Gastroesophageal sphincter (tissue), 4 donors: Measurements from ENCODE around the gene MYO3B. TPM values are rescaled to one million over a fixed set of nuclear protein-coding genes. Genes with fewer than 3 reads are reported as not detected.

Source experiments
- ATAC-seq: fragments of 150-250 bp; one replicate; pipeline ENCODE4 v1.9.1; 2016; ENCODE audit warnings: mild to moderate bottlenecking, moderate library complexity
- H3K27ac ChIP-seq, 4 donors: fragments of 200-600 bp; sonication (generic) in 3 of 4; 1 replicate in 3 of 4; 2 replicates in 1 of 4; pipeline ENCODE4 v1.5.1; 2016 to 2019
- H3K27me3 ChIP-seq: fragments of 200-600 bp; sonication (generic); one replicate; pipeline ENCODE4 v1.5.1; 2019
- H3K36me3 ChIP-seq, 2 donors: fragments of 200-600 bp; sonication (generic); one replicate each; pipeline ENCODE4 v1.5.1; 2019; ENCODE audit warnings: control low read depth in 1 of 2
- H3K4me1 ChIP-seq, 3 donors: fragments of 200-600 bp; sonication (generic); 1 replicate in 2 of 3; 2 replicates in 1 of 3; pipeline ENCODE4 v1.5.1; 2016 to 2019; ENCODE audit warnings: control low read depth in 2 of 3
- H3K4me3 ChIP-seq, 2 donors: fragments of 200-600 bp; sonication (generic); one replicate each; pipeline ENCODE4 v1.5.1; 2019; ENCODE audit warnings: mild to moderate bottlenecking in 1 of 2, moderate library complexity in 1 of 2
- H3K9me3 ChIP-seq, 3 donors: fragments of 200-600 bp; sonication (generic); one replicate each; pipeline ENCODE4 v1.5.1; 2017 to 2019; ENCODE audit warnings: control low read depth in 2 of 3
- EP300 ChIP-seq: sonication (generic); formaldehyde crosslinking; IDR thresholded peaks from one replicate; pipeline ENCODE4 v1.6.1; 2017; ENCODE audit warnings: antibody characterized with exemption, mild to moderate bottlenecking
- POLR2A ChIP-seq, 2 donors: fragments of 450-650 bp; IDR thresholded peaks; one replicate each; pipeline ENCODE4 v1.6.1; 2017; ENCODE audit warnings: antibody characterized with exemption in 2 of 2, mild to moderate bottlenecking in 2 of 2, moderate library complexity in 1 of 2
- POLR2AphosphoS5 ChIP-seq: sonication (generic); formaldehyde crosslinking; IDR thresholded peaks from one replicate; pipeline ENCODE4 v1.6.1; 2017; ENCODE audit warnings: antibody characterized with exemption
- WGBS, 2 donors: methylation state at CpG; one replicate each; pipeline ENCODE4 v1.1.5; 2018; ENCODE audit warnings: low coverage in 1 of 2; 5-methylcytosine and 5-hydroxymethylcytosine counted together
- total RNA-seq, 4 donors: library from RNA; depleted of rRNA; stranded (reverse); fragments of >200 nt; gene quantifications; one replicate each; pipeline ENCODE4 v1.1.0, GENCODE V29; 2016
- TF ChIP-seq, protein P1 (sequence below), 4 experiments: fragments of 200-600 bp in 2 of 4; fragments of 450-650 bp in 2 of 4; sonication (generic) in 1 of 4; IDR thresholded peaks; one replicate each; pipeline ENCODE4 v1.5.1; 2017 to 2019; ENCODE audit warnings: antibody characterized with exemption in 4 of 4, mild to moderate bottlenecking in 2 of 4, moderate library complexity in 2 of 4

Gene MYO3B
- total RNA-seq, 4 donors from 2014 or later = not detected

DNA sequence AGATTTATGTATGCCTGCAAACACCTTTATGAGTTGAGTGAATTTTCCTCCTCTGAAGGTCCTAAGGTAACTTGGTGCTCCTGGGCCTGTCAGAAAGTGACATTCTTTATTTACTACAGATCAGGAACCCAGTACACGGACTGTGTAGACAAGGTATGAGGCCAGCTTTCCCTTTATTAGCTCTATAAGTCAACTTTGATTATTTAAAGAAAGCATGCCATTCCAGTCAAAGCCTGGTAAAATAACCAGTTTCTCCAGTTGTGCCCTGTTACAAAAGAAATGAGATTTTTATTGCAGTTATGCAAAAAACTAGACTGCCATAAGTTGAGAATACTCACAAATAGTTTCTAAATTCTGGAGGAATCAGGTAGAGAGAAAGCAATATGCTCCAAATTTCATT, 271.1 kb downstream of the MYO3B start:
- no peak for ATAC-seq
- no peak overlapping the region for H3K27ac ChIP-seq
- no peak for TF ChIP-seq POLR2AphosphoS5
- TF ChIP-seq, protein P1, sequence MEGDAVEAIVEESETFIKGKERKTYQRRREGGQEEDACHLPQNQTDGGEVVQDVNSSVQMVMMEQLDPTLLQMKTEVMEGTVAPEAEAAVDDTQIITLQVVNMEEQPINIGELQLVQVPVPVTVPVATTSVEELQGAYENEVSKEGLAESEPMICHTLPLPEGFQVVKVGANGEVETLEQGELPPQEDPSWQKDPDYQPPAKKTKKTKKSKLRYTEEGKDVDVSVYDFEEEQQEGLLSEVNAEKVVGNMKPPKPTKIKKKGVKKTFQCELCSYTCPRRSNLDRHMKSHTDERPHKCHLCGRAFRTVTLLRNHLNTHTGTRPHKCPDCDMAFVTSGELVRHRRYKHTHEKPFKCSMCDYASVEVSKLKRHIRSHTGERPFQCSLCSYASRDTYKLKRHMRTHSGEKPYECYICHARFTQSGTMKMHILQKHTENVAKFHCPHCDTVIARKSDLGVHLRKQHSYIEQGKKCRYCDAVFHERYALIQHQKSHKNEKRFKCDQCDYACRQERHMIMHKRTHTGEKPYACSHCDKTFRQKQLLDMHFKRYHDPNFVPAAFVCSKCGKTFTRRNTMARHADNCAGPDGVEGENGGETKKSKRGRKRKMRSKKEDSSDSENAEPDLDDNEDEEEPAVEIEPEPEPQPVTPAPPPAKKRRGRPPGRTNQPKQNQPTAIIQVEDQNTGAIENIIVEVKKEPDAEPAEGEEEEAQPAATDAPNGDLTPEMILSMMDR (IDR thresholded peaks at IDR 0.05) = no peak
- no peak for TF ChIP-seq POLR2A (IDR thresholded peaks at IDR 0.05)
- no peak for TF ChIP-seq EP300
- no peaks in the 10 kb centered on the region for H3K4me1 ChIP-seq
- H3K36me3 ChIP-seq = no peaks in the 10 kb centered on the region
- H3K4me3 ChIP-seq = no peak overlapping the region
- no peaks in the 10 kb centered on the region for H3K27me3 ChIP-seq
- WGBS, 2 donors = 64 to 67% methylated on average over 1 of the region's 1 CpG
- no peaks in the 10 kb centered on the region for H3K9me3 ChIP-seq

DNA sequence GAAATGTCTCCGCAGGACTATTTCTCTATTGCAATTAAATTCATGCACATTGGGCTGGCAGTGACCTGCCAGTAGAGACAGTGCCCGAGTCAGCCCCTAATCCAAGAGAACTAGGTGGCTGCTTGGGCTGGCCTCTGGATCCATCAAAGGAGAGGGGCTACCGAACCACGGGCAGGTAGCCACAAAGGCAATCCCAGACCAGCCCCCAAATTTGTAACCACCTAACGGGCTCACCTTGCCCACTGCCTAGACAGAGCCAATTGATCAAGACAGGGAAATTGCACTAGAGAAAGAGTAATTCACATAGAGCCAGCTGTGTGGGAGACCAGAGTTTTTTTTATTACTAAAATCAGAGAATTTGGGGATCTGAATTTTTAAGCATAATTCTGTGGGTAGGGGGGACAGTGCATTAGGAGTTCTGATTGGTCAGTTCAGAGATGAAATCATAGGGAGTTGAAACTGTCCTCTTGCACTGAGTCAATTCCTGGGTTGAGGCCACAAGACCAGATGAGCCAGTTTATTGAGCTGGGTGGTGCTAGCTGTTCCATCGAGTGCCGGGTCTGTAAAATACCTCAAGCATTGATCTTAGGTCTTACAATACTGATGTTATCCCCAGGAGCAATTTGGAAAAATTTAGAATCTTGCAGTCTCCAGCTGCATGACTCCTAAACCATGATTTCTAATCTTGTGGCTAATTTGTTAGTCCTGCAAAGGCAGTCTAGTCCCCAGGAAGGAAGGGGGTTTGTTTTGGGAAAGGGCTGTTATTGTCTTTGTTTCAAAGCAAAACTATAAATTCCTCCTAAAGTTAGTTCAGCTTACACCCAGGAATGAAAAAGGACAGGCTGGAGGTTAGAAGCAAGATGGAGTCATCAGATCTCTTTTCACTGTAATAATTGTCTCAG, 276.8 kb downstream of the MYO3B start:
- Histone ChIP-seq H3K9me3 (no peaks in the 10 kb centered on the region), H3K4me3 (no peak overlapping the region), H3K27ac (no peak overlapping the region), H3K4me1 (no peaks in the 10 kb centered on the region), H3K36me3 (no peaks in the 10 kb centered on the region), H3K27me3 (peaks cover 4% of the 10 kb centered on the region)
- WGBS, 2 donors = 84 to 94% methylated on average over 4 of the region's 7 CpGs
- TF ChIP-seq POLR2AphosphoS5 = no peak
- no peak for TF ChIP-seq POLR2A (IDR thresholded peaks at IDR 0.05)
- no peak for TF ChIP-seq EP300
- ATAC-seq = no peak

DNA sequence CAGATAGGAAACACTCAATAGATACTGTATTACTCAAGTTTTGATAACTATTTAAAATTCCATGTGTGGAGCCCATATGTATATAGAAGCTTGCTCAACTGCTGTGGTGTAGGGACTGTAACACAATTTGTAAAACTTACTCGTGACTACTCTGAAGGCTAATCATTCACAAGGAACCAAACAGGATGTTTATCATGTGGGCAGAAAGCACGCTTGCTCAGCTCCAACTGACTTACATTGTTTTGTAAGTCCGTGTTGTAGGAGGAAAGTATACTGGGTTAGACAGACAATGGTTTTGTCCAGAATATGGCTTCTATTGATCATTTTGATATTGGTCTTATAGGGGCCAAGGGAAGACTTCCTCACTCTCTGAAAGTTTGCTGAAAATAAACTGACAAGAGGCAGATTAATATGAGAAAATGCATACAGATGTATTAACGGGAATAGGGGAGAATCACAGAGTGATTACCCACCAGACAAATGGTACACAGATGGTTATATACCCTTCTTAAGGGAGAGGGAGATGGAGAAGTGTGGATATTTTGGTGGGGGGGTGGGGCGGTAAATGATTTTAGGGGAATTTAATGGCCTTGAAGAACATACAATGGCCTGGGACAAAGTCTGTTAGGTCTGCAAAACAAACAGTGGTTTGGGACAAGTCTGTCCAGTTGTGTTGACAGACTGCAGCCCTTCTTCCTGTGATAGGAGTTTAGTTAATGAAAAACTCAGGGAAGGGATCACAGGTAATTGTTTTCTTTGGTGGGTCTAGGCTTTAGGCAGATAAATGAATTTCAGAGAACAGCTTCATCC, 277.9 kb downstream of the MYO3B start:
- Histone ChIP-seq H3K36me3 (no peaks in the 10 kb centered on the region), H3K27me3 (peaks cover 8% of the 10 kb centered on the region), H3K4me1 (no peaks in the 10 kb centered on the region), H3K4me3 (no peak overlapping the region), H3K9me3 (no peaks in the 10 kb centered on the region), H3K27ac (no peak overlapping the region)
- WGBS, 2 donors = 43 to 45% methylated on average over 5 of the region's 5 CpGs
- no peak for ATAC-seq
- TF ChIP-seq, protein P1 (IDR thresholded peaks at IDR 0.05) = no peak
- no peak for TF ChIP-seq POLR2A (IDR thresholded peaks at IDR 0.05)
- no peak for TF ChIP-seq EP300
- no peak for TF ChIP-seq POLR2AphosphoS5

DNA sequence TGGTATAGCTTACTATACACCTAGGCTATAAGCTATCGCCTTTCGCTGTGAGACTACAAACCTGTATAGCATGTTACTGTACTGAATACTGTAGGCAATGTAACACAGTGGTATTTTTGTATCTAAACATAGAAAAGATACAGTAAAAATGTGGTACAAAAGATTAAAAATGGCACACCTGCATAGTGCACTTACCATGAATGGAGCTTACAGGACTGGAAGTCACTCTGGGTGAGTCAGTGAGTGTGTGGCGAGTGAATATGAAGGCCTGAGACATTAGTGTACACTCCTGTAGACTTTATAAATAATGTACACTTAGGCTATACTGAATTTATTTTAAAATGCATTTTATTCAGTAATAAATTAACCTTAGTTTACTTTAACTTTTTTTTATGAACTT, 279.0 kb downstream of the MYO3B start:
- Histone ChIP-seq H3K27ac (no peak overlapping the region), H3K4me1 (no peaks in the 10 kb centered on the region), H3K9me3 (no peaks in the 10 kb centered on the region), H3K4me3 (no peak overlapping the region), H3K36me3 (no peaks in the 10 kb centered on the region), H3K27me3 (peaks cover 8% of the 10 kb centered on the region)
- TF ChIP-seq EP300 (no peak), POLR2A (IDR thresholded peaks at IDR 0.05) (no peak), POLR2AphosphoS5 (no peak)
- TF ChIP-seq, protein P1 (IDR thresholded peaks at IDR 0.05) = no peak
- ATAC-seq = no peak
- 95% methylated on average over 3 of the region's 3 CpGs for WGBS, 2 donors

DNA sequence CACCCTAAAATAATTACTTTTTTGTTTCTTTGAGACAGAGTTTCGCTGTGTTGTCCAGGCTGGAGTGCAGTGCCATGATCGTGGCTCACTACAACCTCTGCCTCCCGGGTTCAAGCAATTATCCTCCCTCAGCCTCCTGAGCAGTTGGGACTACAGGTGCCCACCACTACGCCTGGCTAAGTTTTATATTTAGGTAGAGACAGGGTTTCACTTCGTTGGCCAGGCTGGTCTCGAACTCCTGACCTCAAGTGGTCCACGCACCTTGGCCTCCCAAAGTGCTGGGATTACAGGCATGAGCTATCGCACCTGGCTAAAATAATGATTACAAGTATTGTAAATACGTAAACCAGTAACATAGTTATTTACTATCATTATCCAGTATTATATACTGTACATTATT, 279.8 kb downstream of the MYO3B start:
- H3K27ac ChIP-seq = no peak overlapping the region
- WGBS, 2 donors = 91 to 97% methylated on average over 7 to 9 of the region's 9 CpGs
- no peaks in the 10 kb centered on the region for H3K4me1 ChIP-seq
- peaks cover 8% of the 10 kb centered on the region for H3K27me3 ChIP-seq
- no peaks in the 10 kb centered on the region for H3K9me3 ChIP-seq
- no peak overlapping the region for H3K4me3 ChIP-seq
- ATAC-seq = no peak
- TF ChIP-seq EP300 (no peak), POLR2A (IDR thresholded peaks at IDR 0.05) (no peak), POLR2AphosphoS5 (no peak)
- TF ChIP-seq, protein P1 (IDR thresholded peaks at IDR 0.05) = no peak
- H3K36me3 ChIP-seq = no peaks in the 10 kb centered on the region
